Left renal cortex interstitium (tissue), 4 donors: ENCODE data around the gene STK11IP. TPM values are rescaled to one million over a fixed set of nuclear protein-coding genes. Genes with fewer than 3 reads are reported as not detected.

Experiments used
- DNase-seq, 4 donors: peaks; one replicate each; pipeline ENCODE4 v3.0.0-alpha.2; 2013; ENCODE audit warnings: low read depth in 4 of 4, low spot score in 2 of 4, missing footprints in 1 of 4
- polyA plus RNA-seq, 4 donors: library from polyadenylated mRNA; unstranded; fragments of 120-200 nt; gene quantifications; one replicate each; pipeline ENCODE4 v1.2.1, GENCODE V29; 2013; ENCODE audit not compliant: insufficient read length in 4 of 4

The STK11IP gene
- polyA plus RNA-seq, 4 donors = 16.7 to 37.6 (median 28.7) TPM

GRCh38 chr2:219631904-219632759 is 34.5 kb downstream of the STK11IP start:
- DNase-seq = no peak

- no peak for DNase-seq
Observed at GRCh38 chr2:219632760-219633105, 35.1 kb downstream of the STK11IP start.

- no peak for DNase-seq
Observed at GRCh38 chr2:219633276-219634065, 35.8 kb downstream of the STK11IP start.

- no peak for DNase-seq
Observed at GRCh38 chr2:219634171-219634940, 36.7 kb downstream of the STK11IP start.

- DNase-seq = no peak
Observed at GRCh38 chr2:219634951-219635751, 37.5 kb downstream of the STK11IP start.

- DNase-seq = no peak
Observed at GRCh38 chr2:219636144-219636915, 38.7 kb downstream of the STK11IP start.

GRCh38 chr2:219636941-219637841 is 39.5 kb downstream of the STK11IP start:
- no peak for DNase-seq

GRCh38 chr2:219637842-219638185 is 40.2 kb downstream of the STK11IP start:
- no peak for DNase-seq

- DNase-seq = no peak
Observed at GRCh38 chr2:219638217-219638947, 40.7 kb downstream of the STK11IP start.

GRCh38 chr2:219638948-219639755 is 41.5 kb downstream of the STK11IP start:
- DNase-seq = no peak

GRCh38 chr2:219641390-219642068 is 43.9 kb downstream of the STK11IP start:
- no peak for DNase-seq

- DNase-seq = no peak
Observed at GRCh38 chr2:219642069-219642454, 44.4 kb downstream of the STK11IP start.

- DNase-seq = peak; percentile 73 to 92 (median 84)
Observed at GRCh38 chr2:219642465-219643083, 44.9 kb downstream of the STK11IP start.

- DNase-seq = no peak
Observed at GRCh38 chr2:219643084-219643473, 45.4 kb downstream of the STK11IP start.

- no peak for DNase-seq
Observed at GRCh38 chr2:219643788-219644398, 46.2 kb downstream of the STK11IP start.
